HG03045 (cell line): ENCODE measurements around the gene CHRNA7.

ENCODE experiments used
- ATAC-seq: cut with Tn5 transposase; IDR thresholded peaks from one replicate; pipeline ENCODE4 v1.9.1; 2021; ENCODE audit warnings: mild to moderate bottlenecking, moderate library complexity; ENCODE audit not compliant: unreplicated experiment

The CHRNA7 gene

GRCh38 chr15:32067115-32067514, 36.8 kb downstream of the CHRNA7 start:
- ATAC-seq: no peak

GRCh38 chr15:32089851-32090359, 59.6 kb downstream of the CHRNA7 start:
- ATAC-seq: no peak

GRCh38 chr15:32091505-32092380, 61.4 kb downstream of the CHRNA7 start:
- ATAC-seq: no peak

GRCh38 chr15:32096213-32096612, 65.9 kb downstream of the CHRNA7 start:
- ATAC-seq: no peak

DNA sequence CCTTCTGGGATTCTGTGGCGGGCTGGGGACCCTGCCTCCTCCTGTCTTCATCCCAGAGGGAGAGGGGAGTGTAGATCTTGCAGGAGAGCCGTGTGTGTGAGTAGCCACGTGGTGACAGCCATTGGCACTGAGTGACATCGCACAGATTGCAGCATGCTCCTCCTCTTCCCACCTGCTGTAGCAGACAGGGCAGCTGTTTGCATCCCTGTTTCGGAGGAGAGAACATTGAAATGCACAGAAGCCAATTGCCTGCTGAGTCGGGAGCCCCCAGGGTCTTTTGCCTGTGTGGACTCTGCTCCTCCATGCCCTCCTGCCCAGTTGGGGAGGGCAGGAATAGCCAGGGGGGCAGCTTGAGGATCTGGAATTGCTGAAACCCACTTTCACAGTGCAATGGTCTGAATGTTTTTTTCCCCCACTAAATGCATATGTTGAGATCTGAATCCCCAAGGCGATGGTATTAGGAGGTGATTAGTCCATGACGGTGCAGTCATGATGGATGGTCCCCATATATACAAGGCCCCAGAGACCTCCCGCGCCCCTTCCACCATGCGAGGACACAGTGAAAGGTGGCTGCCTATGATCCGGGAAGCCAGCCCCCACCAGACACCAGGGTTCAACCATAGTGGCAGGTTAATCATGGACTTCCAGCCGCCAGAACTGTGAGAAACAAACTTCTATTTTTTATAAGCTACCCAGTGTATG, 66.8 kb downstream of the CHRNA7 start:
- no peak for ATAC-seq

GRCh38 chr15:32098033-32098432, 67.7 kb downstream of the CHRNA7 start:
- ATAC-seq: no peak

- ATAC-seq: no peak
These were observed 68.9 kb downstream of the CHRNA7 start for GRCh38 chr15:32099097-32099785.

GRCh38 chr15:32099956-32100684, 69.8 kb downstream of the CHRNA7 start:
- ATAC-seq: no peak

- ATAC-seq: no peak
These were observed 74.0 kb downstream of the CHRNA7 start for GRCh38 chr15:32104061-32104995.

DNA sequence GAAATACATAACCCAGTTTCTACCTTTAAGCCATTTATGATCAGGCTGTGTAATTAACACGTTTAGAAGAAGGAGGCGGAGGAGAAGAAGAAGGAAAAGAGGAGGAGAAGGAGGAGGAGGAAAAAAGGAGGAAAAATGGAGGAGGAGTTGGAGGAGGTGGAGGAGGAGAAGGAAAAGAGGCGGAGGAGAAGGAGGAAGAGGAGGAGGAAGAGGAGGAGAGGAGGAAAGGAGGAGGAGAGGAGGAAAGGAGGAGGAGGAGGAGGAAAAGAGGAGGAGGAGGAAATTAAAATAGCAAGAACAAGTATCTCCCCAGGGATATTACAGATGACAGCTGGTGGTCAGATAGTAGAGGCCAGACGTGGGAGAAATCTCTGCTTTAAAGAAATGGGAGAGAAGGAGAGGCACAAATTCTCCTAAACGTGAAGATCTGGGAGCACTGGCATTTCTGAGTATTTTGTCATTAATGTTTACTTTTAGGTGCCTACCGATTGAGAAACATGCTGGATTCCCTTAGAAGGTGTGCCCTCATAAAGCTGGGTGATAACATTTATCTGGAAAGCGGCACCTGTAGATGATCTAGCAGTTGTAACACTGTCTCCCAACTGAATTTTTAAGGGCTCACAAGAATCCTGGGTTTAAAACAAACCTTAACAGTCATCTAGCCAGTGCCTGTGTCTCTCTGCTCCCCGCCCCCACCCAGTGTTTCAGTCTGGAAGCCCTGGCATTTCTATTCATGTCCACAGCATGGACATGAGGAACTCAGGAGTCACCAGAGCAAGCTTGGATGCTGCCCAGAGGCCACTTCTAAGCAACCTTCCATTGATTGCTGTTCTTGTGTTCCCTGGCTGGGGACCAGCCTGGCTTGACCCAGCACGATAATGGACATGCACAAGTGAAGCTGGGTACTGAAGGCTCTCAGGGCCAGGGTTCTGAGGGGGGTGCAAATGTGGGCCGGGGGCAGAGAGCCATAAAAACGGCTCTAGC, 75.2 kb downstream of the CHRNA7 start:
- no peak for ATAC-seq

- no peak for ATAC-seq
These were observed 76.4 kb downstream of the CHRNA7 start for GRCh38 chr15:32106401-32107381.

DNA sequence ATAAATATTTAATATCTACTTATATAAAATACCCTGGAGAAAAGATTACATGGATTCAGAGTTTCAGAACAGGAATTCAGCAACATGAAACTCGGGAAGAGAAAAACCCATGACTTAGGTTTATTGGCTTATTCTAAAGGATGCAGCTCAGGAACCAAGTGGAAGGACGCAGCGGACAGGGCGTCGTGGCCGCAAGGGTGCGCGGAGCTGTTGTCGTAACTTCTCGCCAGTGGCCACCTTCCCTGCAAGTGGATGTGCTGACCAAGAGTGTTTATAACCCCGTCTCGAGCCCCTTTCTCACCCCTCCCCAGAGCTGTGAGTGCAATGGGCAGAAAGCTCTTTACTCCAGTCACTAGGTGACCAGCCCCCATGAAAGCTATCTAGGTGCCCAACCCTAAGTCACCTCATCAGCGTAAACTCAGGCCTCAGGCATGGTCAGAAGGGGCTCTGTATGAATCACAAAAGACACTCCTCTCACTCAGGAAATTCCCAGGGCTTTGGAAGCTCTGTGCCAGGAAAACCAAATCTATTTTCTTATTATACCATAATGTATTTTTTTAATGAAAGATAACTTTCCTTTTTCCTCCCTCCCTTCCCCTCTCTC, 77.3 kb downstream of the CHRNA7 start:
- ATAC-seq: no peak

DNA sequence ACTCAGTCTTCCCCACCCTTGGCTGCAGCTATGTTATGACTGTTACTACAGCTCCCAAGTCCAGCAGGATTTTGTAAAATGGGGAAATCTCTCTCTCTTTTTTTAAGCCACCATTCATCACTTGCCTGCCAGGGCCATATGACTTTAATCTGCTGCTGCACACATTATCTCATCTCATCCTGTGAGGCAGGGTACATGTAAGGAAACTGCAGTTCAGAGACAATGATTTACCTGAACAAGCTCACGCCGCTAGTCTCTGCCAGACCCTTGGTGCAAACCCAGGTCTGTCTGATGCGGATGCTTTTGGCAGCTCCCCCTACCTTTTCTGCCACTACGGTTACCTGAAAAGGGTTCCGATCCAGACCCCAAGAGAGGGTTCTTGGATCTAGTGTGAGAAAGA, 78.3 kb downstream of the CHRNA7 start:
- no peak for ATAC-seq

DNA sequence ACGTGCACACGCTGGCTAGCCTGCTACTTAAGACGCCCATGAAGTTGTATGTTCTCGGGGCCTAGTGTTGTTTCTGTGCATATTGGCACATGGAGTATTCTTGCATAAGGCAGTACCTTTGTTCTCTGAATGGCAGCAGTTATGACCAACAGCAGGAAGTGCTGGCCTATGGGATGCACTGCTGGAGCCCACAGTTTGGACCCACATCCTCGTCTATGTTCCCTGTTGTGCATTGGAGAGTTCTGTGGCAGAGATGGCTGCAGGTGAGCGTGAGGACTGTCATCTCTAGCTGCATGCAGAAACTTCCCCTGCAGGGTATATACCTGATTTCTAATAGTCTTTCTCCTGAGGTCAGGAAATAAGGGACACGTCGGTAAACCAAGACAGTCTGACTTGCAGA, 81.8 kb downstream of the CHRNA7 start:
- ATAC-seq: no peak

- ATAC-seq: no peak
These were observed 82.9 kb downstream of the CHRNA7 start for GRCh38 chr15:32113224-32113623.

GRCh38 chr15:32117122-32117521, 86.8 kb downstream of the CHRNA7 start:
- ATAC-seq: no peak

- ATAC-seq: no peak
These were observed 89.0 kb downstream of the CHRNA7 start for GRCh38 chr15:32119286-32119685.
